OCI-LY7 (cell line): Measurements from ENCODE around the gene ARID5B. TPM values are rescaled to one million over a fixed set of nuclear protein-coding genes. Genes with fewer than 3 reads are reported as not detected.

ENCODE experiments used
- BruUV-seq: library from RNA; stranded (reverse); fragments of 400-500 nt; replicated peaks from 2 replicates; lab custom pipeline; 2021; lab: Mats Ljungman, UMichigan
- CTCF ChIA-PET: fragments of 300-600 bp; sonication (Branson Sonifier 250); formaldehyde crosslinking; loops from one replicate; lab custom pipeline; 2022; ENCODE audit warnings: antibody characterized with exemption; ENCODE audit not compliant: unreplicated experiment; lab: Charles Lee
- POLR2A ChIA-PET: fragments of 300-600 bp; sonication (Branson Sonifier 250); formaldehyde crosslinking; loops from one replicate; lab custom pipeline; 2022; ENCODE audit warnings: antibody characterized with exemption; lab: Charles Lee
- DNase-seq: peaks from one replicate; pipeline ENCODE4 v3.0.0-alpha.2; 2015; ENCODE audit warnings: low spot score
- H2AFZ ChIP-seq: fragments of 200-600 bp; sonication (generic), shearing (Covaris generic); 2 replicates; pipeline ENCODE4 v1.6.1; 2014; ENCODE audit warnings: mild to moderate bottlenecking, antibody characterized with exemption, low read length, moderate library complexity
- H3K27ac ChIP-seq: fragments of 200-600 bp; sonication (generic); 2 replicates; pipeline ENCODE4 v1.5.1; 2014; ENCODE audit warnings: mixed run types, low read depth, mild to moderate bottlenecking, moderate library complexity, low read length, inconsistent platforms; ENCODE audit not compliant: poor library complexity, severe bottlenecking
- H3K36me3 ChIP-seq: fragments of 200-600 bp; sonication (generic); 2 replicates; pipeline ENCODE4 v1.6.1; 2014; ENCODE audit warnings: mild to moderate bottlenecking, antibody characterized with exemption, low read length, moderate library complexity, mixed read lengths; ENCODE audit not compliant: insufficient read depth
- H3K4me1 ChIP-seq: fragments of 200-600 bp; sonication (generic); 2 replicates; pipeline ENCODE4 v1.5.1; 2014; ENCODE audit warnings: mild to moderate bottlenecking, low read length; ENCODE audit not compliant: insufficient read depth, poor library complexity, severe bottlenecking
- H3K4me2 ChIP-seq: fragments of 200-600 bp; sonication (generic); 2 replicates; pipeline ENCODE4 v1.6.1; 2014; ENCODE audit warnings: mild to moderate bottlenecking, low read length
- H3K4me3 ChIP-seq: fragments of 200-600 bp; sonication (generic); 2 replicates; pipeline ENCODE4 v1.5.1; 2014; ENCODE audit warnings: mild to moderate bottlenecking, low read depth, low read length; ENCODE audit not compliant: poor library complexity, severe bottlenecking
- H3K79me2 ChIP-seq: fragments of 200-600 bp; sonication (generic); 2 replicates; pipeline ENCODE4 v1.6.1; 2016; ENCODE audit warnings: low read depth, mild to moderate bottlenecking, low read length, moderate library complexity, mixed read lengths; ENCODE audit not compliant: insufficient read depth
- H3K9me2 ChIP-seq: fragments of 200-600 bp; sonication (generic); 2 replicates; pipeline ENCODE4 v1.6.1; 2016; ENCODE audit warnings: mild to moderate bottlenecking, low read length, mixed read lengths; ENCODE audit not compliant: insufficient read depth
- H3K9me3 ChIP-seq: fragments of 200-600 bp; sonication (generic); 2 replicates; pipeline ENCODE4 v1.6.1; 2014; ENCODE audit warnings: mild to moderate bottlenecking, mixed run types, low read length, mixed read lengths
- H4K20me1 ChIP-seq: fragments of 200-600 bp; sonication (generic); 2 replicates; pipeline ENCODE4 v1.6.1; 2014; ENCODE audit warnings: mild to moderate bottlenecking, antibody characterized with exemption, low read length, moderate library complexity, mixed read lengths; ENCODE audit not compliant: insufficient read depth
- CTCF ChIP-seq: fragments of 200-600 bp; sonication (generic); conservative IDR thresholded peaks from 2 replicates; pipeline ENCODE4 v1.5.1; 2014; ENCODE audit warnings: mild to moderate bottlenecking, antibody characterized with exemption, low read length, moderate library complexity, mixed read lengths
- EZH2phosphoT487 ChIP-seq: fragments of 200-600 bp; sonication (generic); IDR thresholded peaks from 2 replicates; pipeline ENCODE4 v1.6.1; 2018; ENCODE audit warnings: low read depth, borderline replicate concordance, mild to moderate bottlenecking, mixed run types, antibody characterized with exemption, low read length, moderate library complexity, mixed read lengths
- intact Hi-C: fragments of 100-400 bp; cut with micrococcal nuclease; formaldehyde crosslinking; loops from one replicate; pipeline ENCODE4 v1.10.0; 2022; ENCODE audit not compliant: unreplicated experiment
- total RNA-seq, 2 experiments: library from RNA; depleted of rRNA in 1 of 2; stranded (reverse); fragments of >200 nt in 1 of 2; shearing (Covaris generic) in 1 of 2; gene quantifications; 2 replicates each; pipeline ENCODE4 v1.2.3, GENCODE V29; 2014 to 2022

Gene ARID5B
- total RNA-seq, 2 experiments from 2014 or later: 38.0 to 56.7 TPM

GRCh38 chr10:61860964-61861758, 40.3 kb upstream of the ARID5B start:
- no peaks in the 10 kb centered on the region for H3K9me3 ChIP-seq
- H3K4me1 ChIP-seq: no peaks in the 10 kb centered on the region
- no peak overlapping the region for H3K4me2 ChIP-seq
- H4K20me1 ChIP-seq: no peaks in the 10 kb centered on the region
- ChIA-PET CTCF (no interaction called here), POLR2A (interaction anchor here (0.7 to 1.0 kb wide), 3 partner anchors 12 to 203 kb away, joined by 3 read pairs; no protein-coding TSS in a partner anchor)
- no TSS peak for BruUV-seq
- intact Hi-C loops: no loop called here
- no peak overlapping the region; the same call in 1 of the 2 replicates for H2AFZ ChIP-seq
- TF ChIP-seq EZH2phosphoT487 (no peak), CTCF (no peak)
- no peaks in the 10 kb centered on the region for H3K36me3 ChIP-seq
- H3K9me2 ChIP-seq: no peaks in the 10 kb centered on the region
- no peak overlapping the region for H3K4me3 ChIP-seq
- DNase-seq: no peak
- H3K27ac ChIP-seq: no peak overlapping the region
- no peaks in the 10 kb centered on the region for H3K79me2 ChIP-seq

GRCh38 chr10:61863981-61864380, 37.5 kb upstream of the ARID5B start:
- no peak overlapping the region for H3K27ac ChIP-seq
- ChIA-PET POLR2A (interaction anchor here (1.2 to 1.3 kb wide), 2 partner anchors 9 to 11 kb away, joined by 3 read pairs; no protein-coding TSS in a partner anchor), CTCF (no interaction called here)
- no peak overlapping the region for H3K4me2 ChIP-seq
- no peaks in the 10 kb centered on the region for H3K9me2 ChIP-seq
- no peaks in the 10 kb centered on the region for H4K20me1 ChIP-seq
- H3K4me1 ChIP-seq: no peaks in the 10 kb centered on the region
- H2AFZ ChIP-seq: no peak overlapping the region
- H3K36me3 ChIP-seq: no peaks in the 10 kb centered on the region
- DNase-seq: no peak
- intact Hi-C loops: no loop called here
- TF ChIP-seq EZH2phosphoT487 (no peak), CTCF (no peak)
- H3K79me2 ChIP-seq: no peaks in the 10 kb centered on the region
- BruUV-seq: no TSS peak
- no peak overlapping the region for H3K4me3 ChIP-seq
- no peaks in the 10 kb centered on the region for H3K9me3 ChIP-seq
